Stimulated activated CD8-positive, alpha-beta memory T cell treated with anti-CD3 and anti-CD28 coated beads, Interleukin-4, amount 100 ng/mL, for 48 hours (primary cell): ENCODE data around the gene CHMP3.
"Not testable (repeated sequence)": the region's sequence is repeated elsewhere in the genome, so short reads cannot be mapped to it uniquely, and the experiment has no call there.

ENCODE experiments used
- DNase-seq: peaks from one replicate; pipeline ENCODE4 v3.0.0-alpha.2; 2020

CHMP3 gene

GRCh38 chr2:86500325-86501083, 62.7 kb downstream of the CHMP3 start:
- DNase-seq, result no peak

DNA sequence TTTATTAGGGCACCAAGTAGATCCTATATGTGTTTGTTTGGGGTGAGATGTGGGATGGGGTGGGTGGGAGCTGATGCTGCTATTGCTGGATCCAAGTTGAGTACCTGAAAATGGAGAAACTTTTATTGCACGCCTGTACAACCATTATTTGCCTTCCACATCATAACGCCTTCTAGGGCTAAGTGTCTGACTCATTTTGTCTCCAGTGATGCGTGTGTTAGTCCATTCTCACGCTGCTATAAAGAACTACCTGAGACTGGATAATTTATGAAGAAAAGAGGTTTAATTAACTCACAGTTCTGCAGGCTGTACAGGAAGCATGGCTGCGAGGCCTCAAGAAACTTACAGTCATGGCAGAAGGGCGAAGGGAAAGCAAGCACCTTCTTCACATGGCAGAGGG, 63.9 kb downstream of the CHMP3 start:
- no peak for DNase-seq

GRCh38 chr2:86498468-86499260, 64.6 kb downstream of the CHMP3 start:
- no peak for DNase-seq

DNA sequence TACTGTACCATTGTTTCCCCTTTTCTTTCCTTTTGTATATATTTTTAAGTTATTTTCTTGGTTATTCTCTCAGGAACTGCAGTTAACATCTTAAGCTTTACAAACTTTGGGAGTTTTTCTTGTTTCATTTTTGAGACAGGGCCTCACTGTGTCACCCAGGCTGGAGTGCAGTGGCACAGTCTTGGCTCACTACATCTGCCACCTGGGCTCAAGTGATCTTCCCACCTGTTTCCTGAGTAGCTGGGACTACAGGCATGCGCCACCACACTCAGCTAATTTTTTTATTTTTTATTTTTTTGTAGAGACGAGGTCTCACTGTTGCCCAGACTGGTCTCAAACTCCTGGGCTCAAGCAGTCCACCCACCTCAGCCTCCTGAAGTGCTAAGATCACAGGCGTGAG, 66.9 kb downstream of the CHMP3 start:
- DNase-seq, result not testable (repeated sequence)

GRCh38 chr2:86492048-86492453, 71.2 kb downstream of the CHMP3 start:
- no peak for DNase-seq

DNA sequence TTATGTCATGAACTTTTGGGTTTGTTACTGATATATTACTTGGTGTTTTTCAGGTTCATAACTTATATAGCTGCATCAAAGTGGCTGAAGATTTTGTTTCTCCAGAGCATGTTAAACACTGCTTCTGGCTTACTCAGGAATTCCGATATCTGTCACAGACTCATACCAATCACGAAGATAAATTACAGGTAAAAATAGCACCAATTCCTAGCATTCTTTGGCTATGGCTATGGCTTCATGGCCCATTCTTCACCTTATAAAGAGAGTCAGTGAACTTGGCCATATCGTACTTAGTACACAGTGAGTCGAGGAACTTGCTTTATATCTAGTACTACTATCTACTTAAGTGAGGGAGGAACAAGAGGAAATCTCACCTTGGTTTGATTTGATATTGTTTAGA, 72.2 kb downstream of the CHMP3 start:
- DNase-seq, result no peak

- DNase-seq, result no peak
These were observed 73.0 kb downstream of the CHMP3 start for GRCh38 chr2:86490245-86490644.

DNA sequence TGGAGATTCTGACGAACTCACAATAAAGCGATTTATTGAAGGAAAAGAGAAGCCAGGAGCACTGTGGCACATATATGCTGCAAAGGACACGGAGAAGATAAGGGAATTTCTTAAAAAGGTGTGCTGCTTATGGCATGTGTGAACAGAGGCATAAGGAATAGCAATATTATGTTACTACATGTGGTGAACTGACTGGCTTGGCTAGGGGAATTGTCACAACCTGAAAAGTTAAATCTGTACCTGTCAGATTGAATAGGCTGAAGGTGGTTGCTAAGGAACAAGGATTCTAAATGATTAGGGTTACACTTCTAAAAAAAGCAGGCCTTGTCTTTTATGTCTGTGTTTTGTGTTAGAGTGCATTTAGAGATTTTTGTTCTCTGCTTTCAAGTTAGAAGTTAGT, 73.7 kb downstream of the CHMP3 start:
- DNase-seq, result no peak

DNA sequence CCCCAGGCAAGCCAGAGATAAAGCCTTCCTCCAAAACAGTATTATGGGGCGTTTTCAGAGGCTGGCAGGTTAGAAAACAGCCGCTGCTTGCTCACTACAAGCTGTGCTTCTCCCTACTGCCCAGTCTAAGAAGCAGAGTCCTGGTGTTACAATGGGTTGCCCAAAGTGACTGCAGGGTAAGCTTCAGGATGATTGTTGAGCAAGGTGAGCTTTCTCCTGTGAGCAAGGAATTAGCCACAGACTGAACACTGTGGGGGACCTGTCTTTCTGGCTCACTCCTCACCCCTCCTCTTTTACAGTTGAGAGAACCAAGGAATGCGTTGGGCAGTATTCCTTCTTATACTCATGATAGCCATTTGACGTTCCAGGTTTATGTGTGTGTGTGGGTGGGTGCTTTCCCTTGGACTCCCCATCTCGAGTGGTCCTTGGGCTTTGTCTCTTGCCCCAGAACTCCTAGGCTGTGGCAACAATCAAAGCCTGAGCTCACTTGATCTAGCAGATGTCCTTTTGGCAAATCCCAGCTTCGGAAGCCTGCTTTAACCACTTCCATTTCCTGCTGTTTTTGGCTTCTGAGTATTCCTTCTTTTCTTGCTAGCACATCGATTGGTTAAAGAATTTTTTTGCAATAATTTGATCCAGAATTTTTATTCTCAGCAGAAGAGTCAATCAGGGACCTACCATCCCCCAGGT, 74.5 kb downstream of the CHMP3 start:
- no peak for DNase-seq

DNA sequence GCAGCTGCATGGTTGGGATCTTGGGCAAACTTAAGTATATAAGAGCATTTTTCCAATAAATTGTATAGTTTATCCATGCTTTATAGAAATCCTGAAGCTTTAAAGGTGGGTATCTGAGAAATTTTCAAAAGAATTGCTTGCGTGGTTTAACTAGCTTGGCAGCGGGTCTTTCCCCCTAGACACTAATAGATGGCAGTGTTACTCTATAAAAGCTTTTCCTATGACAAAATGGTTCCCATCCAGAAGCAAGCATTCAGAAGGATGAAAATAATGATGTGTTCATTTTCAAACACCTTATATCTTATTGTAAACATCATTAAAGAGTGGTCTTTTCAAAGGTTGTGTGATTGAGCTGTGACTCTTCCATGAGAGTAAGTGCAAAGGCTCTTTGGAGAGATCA, 76.2 kb downstream of the CHMP3 start:
- DNase-seq, result no peak

GRCh38 chr2:86485802-86486201, 77.4 kb downstream of the CHMP3 start:
- no peak for DNase-seq

GRCh38 chr2:86485103-86485502, 78.1 kb downstream of the CHMP3 start:
- no peak for DNase-seq

DNA sequence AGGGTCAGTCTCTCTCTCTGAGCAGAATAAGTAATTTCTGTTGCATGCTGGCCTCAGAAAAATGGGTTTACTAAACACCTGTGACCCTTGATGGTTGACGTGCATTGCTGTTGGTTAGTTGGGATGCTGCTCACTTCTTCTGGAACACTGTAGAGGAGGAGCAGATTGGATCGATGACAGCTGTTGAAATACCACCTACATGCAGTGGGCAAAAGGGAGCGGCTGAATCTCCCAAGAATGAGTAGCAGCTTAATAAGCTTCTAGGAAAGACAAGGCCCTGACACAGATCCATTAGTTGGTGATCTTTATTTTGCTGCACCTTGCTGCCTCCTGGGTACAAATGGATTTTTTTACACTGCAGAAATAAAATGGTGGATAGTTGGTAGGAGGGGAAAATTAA, 78.9 kb downstream of the CHMP3 start:
- no peak for DNase-seq

GRCh38 chr2:86482034-86482433, 81.2 kb downstream of the CHMP3 start:
- no peak for DNase-seq

DNA sequence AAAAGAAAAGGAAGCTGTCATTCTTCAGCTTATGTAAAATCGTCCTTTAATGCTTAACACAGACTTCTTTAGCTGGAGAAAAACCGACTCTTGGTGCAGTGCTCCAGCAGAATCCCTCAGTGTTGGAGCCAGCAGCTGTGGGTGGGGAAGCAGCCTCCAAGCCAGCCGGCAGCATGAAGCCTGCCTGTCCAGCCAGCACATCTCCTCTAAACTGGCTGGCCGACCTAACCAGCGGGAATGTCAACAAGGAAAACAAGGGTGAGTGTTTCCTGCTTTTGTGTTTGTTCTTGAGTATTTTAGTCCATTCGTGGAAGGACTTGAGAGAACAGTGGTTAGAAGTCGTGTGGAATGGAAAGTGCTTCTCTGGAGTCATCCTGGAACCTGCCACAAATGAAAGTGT, 83.1 kb downstream of the CHMP3 start:
- no peak for DNase-seq

GRCh38 chr2:86477349-86477748, 85.9 kb downstream of the CHMP3 start:
- no peak for DNase-seq

- DNase-seq, result no peak
These were observed 86.3 kb downstream of the CHMP3 start for GRCh38 chr2:86476918-86477317.

GRCh38 chr2:86476092-86476491, 87.2 kb downstream of the CHMP3 start:
- DNase-seq, result no peak

GRCh38 chr2:86471637-86472036, 91.6 kb downstream of the CHMP3 start:
- no peak for DNase-seq

DNA sequence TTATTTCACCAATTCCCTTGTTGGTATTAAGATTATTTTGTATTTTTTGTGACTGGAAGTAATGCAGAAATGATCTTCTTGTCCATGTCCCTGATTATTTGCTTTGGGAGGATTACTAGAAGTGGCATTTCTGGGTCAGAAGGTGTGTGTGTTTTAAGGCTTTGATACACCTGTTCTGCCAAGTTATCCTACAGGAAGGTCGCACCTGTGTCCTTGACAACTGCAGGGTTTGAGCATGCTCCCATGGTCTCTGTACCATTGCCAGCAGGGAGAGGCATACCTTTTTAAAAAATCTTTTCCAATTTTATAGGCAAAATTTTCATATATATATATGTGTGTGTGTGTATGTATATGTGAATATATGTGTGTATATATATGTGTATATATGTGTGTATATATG, 92.4 kb downstream of the CHMP3 start:
- DNase-seq, result no peak

DNA sequence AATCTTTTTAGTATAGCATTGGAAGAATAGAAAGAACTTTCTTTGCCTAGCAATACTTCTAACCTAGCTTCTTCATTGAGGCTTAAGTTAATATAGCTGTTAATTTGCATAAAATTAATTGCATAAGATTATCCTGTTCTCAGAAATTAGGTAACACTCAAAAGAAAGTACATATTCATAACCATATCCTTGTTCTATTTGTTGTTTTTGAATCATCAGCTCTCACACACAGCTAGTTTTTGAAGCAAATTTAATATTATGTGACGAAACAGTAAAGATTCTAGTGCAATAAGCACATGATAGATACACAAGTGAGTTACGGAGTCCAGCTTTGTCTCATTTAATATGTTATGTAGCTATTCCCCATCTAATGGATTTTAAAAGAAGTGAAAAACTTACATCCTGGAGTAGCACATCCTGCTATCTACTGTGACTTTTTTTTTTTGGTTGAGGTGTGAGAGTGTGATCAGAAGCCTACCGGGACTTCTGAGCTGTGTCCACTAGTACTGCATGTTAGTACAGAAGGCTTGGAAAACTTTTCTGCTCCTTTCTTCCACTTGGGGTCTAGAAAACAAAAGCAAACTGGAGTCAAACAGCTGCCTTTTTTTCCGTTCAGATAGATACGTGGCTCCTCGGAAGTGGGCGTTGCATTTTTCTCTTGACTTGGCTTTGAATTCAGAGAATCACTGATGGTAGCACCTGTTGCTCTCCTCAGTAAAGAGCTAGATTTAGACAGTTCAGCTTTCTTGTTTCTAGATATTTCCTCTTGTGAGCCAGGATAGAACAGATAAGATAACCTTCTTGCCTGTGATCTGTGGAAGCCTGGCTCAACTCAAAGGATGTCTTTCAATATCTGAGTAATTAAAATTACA, 94.8 kb downstream of the CHMP3 start:
- DNase-seq, result no peak

GRCh38 chr2:86466306-86466705, 96.9 kb downstream of the CHMP3 start:
- no peak for DNase-seq

DNA sequence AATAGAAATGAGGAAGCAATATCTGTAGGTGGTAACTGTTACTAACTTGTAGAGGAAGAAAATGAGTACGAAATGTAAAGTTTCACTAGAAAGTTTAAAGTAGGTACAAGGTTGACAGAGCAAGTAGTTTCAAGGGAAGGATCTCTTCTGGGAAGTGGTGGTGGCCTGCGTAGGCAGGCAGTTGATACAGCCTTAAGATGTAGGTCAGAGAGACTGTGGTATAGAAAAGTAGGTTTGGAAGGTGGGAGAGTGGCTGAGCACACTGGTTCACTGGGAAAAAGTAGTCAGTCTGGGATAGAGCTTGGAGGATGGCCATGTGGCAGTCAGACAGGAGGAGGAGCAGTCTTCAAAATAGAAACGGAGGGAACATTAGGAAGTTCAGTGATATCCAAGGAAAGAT, 98.6 kb downstream of the CHMP3 start:
- DNase-seq, result no peak
